Activated naive CD4-positive, alpha-beta T cell treated with anti-CD3 and anti-CD28 coated beads, Interleukin-2, amount 50 U/mL, for 72 hours (primary cell): Measurements from ENCODE around the gene GOLM1. TPM values are rescaled to one million over a fixed set of nuclear protein-coding genes. Genes with fewer than 3 reads are reported as not detected.

Experiments
- ATAC-seq, 2 donors: fragments of 150-1000 bp; cut with Tn5 transposase; 2 replicates each; pipeline ENCODE4 v1.10.0; 2021; ENCODE audit warnings: mild to moderate bottlenecking in 2 of 2, moderate library complexity in 2 of 2
- DNase-seq, 2 donors: peaks; one replicate each; pipeline ENCODE4 v3.0.0; 2021 to 2022; ENCODE audit warnings: low spot score in 2 of 2
- H3K27ac Mint-ChIP-seq, 2 donors: one replicate each; pipeline ENCODE4 v1.8.0; 2022; ENCODE audit warnings: mild to moderate bottlenecking in 2 of 2, mixed read lengths in 2 of 2
- H3K36me3 Mint-ChIP-seq, 2 donors: one replicate each; pipeline ENCODE4 v1.8.0; 2022; ENCODE audit warnings: mixed read lengths in 2 of 2
- H3K9me3 Mint-ChIP-seq, 2 donors: one replicate each; pipeline ENCODE4 v1.8.0; 2022; ENCODE audit warnings: mixed read lengths in 2 of 2
- total RNA-seq, 2 donors: library from RNA; stranded (reverse); gene quantifications; one replicate each; pipeline ENCODE4 v1.2.3, GENCODE V29; 2022

GOLM1 gene
- total RNA-seq, 2 donors from 2014 or later: 0.87 to 3.5 TPM

DNA sequence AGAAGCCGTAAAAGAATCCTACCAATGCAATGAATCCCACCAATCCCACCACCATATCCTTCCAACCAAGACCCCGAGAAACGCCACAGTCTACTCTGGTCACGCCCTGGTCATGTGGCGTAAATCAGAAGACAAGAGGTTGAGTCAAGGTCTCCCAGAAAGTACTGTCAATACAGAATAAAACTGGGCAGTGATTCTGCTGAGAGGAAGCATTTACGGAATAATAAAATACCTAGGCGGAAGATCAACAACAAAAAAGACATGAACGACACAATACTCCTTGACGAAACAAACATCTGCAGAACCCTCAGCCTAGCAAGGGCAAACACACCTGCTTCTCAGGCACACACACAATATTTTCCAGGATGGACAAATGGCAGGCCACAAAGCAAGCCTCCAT, 62.8 kb downstream of the GOLM1 start:
- Mint-ChIP-seq H3K36me3 (peaks cover 7 to 38% of the 10 kb centered on the region in 2 donors), H3K27ac (no peak overlapping the region), H3K9me3 (peaks cover 11% of the 10 kb centered on the region in 2 donors)
- DNase-seq: no peak
- ATAC-seq: no peak

- Mint-ChIP-seq H3K27ac (no peak overlapping the region), H3K36me3 (peaks cover 7 to 38% of the 10 kb centered on the region in 2 donors), H3K9me3 (peaks cover 11% of the 10 kb centered on the region in 2 donors)
- ATAC-seq: no peak
- DNase-seq: no peak
Measured at GRCh38 chr9:86035827-86036440, 63.4 kb downstream of the GOLM1 start.

- ATAC-seq (no peak), DNase-seq (no peak)
- H3K36me3 Mint-ChIP-seq: peaks cover 7 to 38% of the 10 kb centered on the region in 2 donors
- peaks cover 11% of the 10 kb centered on the region in 2 donors for H3K9me3 Mint-ChIP-seq
- no peak overlapping the region for H3K27ac Mint-ChIP-seq
Measured at GRCh38 chr9:86034863-86035734, 64.3 kb downstream of the GOLM1 start.

DNA sequence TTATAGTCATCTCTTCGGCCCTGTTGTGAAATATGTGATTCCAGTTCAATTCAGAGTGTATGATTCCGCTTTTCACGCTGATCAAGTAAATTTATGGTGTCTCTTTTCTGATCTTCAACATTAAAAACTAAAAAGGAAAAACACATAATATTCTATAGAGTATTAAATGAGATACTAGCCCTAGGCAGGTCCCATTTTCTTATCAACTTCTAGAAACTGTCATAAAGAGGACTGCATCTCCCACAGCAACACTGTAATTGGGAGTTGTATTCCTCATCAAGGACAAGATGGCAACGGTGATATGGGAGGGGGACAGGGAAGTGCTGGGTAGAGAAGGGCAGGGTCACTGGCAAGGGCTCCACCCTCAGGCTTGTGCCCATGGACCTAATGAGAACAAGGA, 71.6 kb downstream of the GOLM1 start:
- ATAC-seq (no peak), DNase-seq (no peak)
- peak overlapping the region in 1 of 2 donors; percentile 52 for H3K27ac Mint-ChIP-seq
- peaks cover 0 to 6% of the 10 kb centered on the region in 2 donors for H3K9me3 Mint-ChIP-seq
- H3K36me3 Mint-ChIP-seq: peaks cover 41 to 69% of the 10 kb centered on the region in 2 donors

DNA sequence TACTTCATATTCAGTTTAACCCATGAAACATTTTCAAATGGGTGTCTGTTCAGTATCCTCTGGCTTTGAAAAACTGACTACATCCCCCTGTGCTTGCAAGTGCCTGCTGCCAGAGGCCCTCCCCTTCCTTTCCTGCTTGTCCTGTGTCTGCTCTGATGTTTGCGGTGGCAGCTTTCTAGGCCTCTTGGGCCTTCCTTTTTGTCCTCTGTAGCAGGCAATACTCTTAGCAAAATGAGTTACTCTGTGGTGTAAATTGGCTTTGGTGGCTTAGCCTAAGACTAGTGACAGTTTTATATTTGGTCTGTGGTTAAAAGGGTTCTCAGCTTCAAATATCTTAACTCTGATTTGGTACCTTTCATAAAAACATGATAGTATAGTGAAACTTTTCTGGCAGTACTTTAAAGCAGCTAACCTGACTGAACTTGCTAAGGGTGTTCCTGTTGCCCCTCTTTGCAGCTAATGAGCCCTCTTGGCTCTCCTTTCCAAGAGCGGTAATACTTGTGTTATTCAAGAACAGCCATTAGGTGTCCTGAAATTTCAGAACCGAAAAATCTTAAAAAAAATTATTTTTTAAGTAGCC, 76.6 kb downstream of the GOLM1 start:
- no peak for DNase-seq
- H3K9me3 Mint-ChIP-seq: no peaks in the 10 kb centered on the region
- peak in 1 of 2 donors; percentile 41 for ATAC-seq
- peaks cover 48 to 74% of the 10 kb centered on the region in 2 donors for H3K36me3 Mint-ChIP-seq
- H3K27ac Mint-ChIP-seq: peak overlapping the region; percentile 11 to 95

DNA sequence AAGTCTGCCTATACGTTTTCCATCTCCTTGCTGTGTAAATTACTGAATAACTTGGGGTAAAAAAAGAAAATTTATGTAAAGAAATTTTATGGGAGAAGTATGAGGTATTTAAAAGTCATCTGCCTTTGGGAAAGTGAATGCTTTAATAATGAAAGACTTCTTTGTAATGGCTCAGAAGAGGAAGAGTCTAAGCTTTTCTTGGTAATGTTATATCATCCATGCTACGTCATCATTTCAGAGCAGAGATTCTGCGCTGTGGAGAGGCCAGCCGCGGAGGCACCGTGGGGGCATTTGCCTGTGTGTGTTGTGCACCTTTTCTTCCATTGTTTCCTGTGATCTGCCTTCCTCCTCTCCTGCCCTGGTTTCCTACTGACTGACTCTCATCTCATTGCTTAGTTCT, 78.2 kb downstream of the GOLM1 start:
- H3K27ac Mint-ChIP-seq: no peak overlapping the region
- no peaks in the 10 kb centered on the region for H3K9me3 Mint-ChIP-seq
- no peak for DNase-seq
- peaks cover 34 to 57% of the 10 kb centered on the region in 2 donors for H3K36me3 Mint-ChIP-seq
- no peak for ATAC-seq

- H3K27ac Mint-ChIP-seq: no peak overlapping the region
- ATAC-seq: no peak
- peaks cover 32 to 53% of the 10 kb centered on the region in 2 donors for H3K36me3 Mint-ChIP-seq
- H3K9me3 Mint-ChIP-seq: no peaks in the 10 kb centered on the region
- no peak for DNase-seq
Measured at GRCh38 chr9:86020731-86021130, 78.6 kb downstream of the GOLM1 start.

DNA sequence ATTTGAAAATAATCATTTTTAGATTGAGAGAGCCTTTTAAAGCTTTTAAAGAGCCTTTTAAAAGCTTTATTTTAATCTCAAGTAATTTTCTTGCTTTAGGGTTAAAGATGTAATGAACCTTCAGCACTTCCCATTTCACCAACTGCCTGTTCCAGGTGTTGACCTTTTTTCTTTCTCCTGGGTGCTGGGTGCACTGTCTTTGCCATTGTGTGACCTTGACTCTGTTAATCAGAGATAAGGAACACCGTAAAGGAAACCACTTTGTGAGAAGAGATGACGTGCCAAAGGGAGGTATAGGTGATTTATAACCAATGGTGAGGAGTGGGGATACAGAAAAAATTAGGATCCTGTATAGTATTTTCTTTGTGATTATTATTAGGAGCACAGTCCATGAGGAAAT, 90.2 kb downstream of the GOLM1 start:
- Mint-ChIP-seq H3K9me3 (peaks cover 0 to 3% of the 10 kb centered on the region in 2 donors), H3K36me3 (peaks cover 14 to 23% of the 10 kb centered on the region in 2 donors), H3K27ac (peak overlapping the region in 1 of 2 donors; percentile 58)
- ATAC-seq: no peak
- no peak for DNase-seq

- H3K27ac Mint-ChIP-seq: no peak overlapping the region
- DNase-seq: no peak
- peaks cover 46 to 59% of the 10 kb centered on the region in 2 donors for H3K36me3 Mint-ChIP-seq
- H3K9me3 Mint-ChIP-seq: peaks cover 0 to 3% of the 10 kb centered on the region in 2 donors
- no peak for ATAC-seq
Measured at GRCh38 chr9:86005253-86005775, 94.0 kb downstream of the GOLM1 start.

GRCh38 chr9:85995599-85995998, 103.8 kb downstream of the GOLM1 start:
- Mint-ChIP-seq H3K9me3 (no peaks in the 10 kb centered on the region), H3K36me3 (peaks cover 15 to 21% of the 10 kb centered on the region in 2 donors), H3K27ac (peak overlapping the region in 1 of 2 donors; percentile 32)
- ATAC-seq (no peak), DNase-seq (no peak)

DNA sequence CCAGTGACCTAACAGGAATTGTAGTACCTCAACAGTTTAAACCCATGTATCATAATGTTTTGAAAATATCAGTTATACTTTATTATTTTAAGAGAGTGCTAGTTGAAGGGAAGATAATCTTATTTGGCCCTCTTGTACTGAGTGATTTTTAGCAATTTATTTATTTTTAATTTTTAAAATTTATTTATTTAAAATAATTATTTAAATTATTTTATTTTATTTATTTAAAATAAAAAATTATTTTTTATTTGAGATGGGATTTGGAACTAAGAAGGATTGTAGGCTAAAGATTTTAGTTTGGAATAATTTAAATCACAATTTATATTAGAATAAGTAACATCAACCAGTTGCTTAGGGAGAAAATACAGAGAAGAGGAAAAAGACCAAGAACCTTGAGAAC, 104.3 kb downstream of the GOLM1 start:
- Mint-ChIP-seq H3K36me3 (peaks cover 10 to 18% of the 10 kb centered on the region in 2 donors), H3K27ac (no peak overlapping the region), H3K9me3 (no peaks in the 10 kb centered on the region)
- DNase-seq (no peak), ATAC-seq (no peak)

DNA sequence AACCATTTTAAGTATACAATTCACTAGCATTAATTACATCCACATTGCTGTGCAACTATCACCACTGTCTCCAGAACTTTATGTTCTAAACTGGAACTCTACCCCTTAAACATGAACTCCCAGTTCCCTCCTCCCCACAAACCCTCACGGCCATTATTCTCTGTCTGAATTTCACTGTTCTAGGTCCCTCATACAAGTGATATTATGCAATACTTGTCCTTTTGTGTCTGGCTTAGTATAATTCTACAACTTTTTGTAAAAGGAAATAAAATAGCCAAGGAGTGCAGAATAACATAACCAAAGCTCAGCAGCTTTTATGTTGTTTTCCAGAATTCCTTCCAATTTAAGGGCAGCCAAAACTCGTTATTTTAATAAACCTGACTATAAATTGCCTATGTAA, 105.2 kb downstream of the GOLM1 start:
- ATAC-seq (no peak), DNase-seq (no peak)
- no peaks in the 10 kb centered on the region for H3K9me3 Mint-ChIP-seq
- peaks cover 9 to 22% of the 10 kb centered on the region in 2 donors for H3K36me3 Mint-ChIP-seq
- H3K27ac Mint-ChIP-seq: no peak overlapping the region

GRCh38 chr9:85987236-85987635, 112.1 kb downstream of the GOLM1 start:
- peaks cover 48 to 60% of the 10 kb centered on the region in 2 donors for H3K36me3 Mint-ChIP-seq

DNA sequence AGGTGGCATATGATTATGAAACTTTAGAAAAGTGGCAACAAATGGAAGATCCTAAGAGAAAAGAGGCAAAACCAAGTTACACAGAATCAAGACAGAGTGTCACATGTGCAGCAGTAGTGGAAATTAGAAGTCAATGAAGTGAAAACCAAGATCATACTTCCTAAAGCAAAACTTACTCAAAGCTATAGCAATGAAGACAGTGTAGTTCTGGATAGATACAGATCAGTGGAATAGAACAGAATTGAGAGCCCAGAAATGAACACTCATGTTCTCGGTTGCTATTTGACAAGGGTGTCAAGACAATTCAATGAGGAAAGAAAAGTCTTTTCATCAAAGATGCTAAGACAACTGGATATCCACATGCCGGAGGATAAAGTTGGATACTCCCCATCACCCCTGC, 114.9 kb downstream of the GOLM1 start:
- Mint-ChIP-seq H3K36me3 (peaks cover 61 to 65% of the 10 kb centered on the region in 2 donors), H3K27ac (no peak overlapping the region), H3K9me3 (no peaks in the 10 kb centered on the region)
- ATAC-seq (peak in 1 of 2 donors; percentile 74), DNase-seq (no peak)

More at GRCh38 chr9:85987236-85987635, 112.1 kb downstream of the GOLM1 start:
- Mint-ChIP-seq H3K9me3 (no peaks in the 10 kb centered on the region), H3K27ac (no peak overlapping the region)
- DNase-seq (no peak), ATAC-seq (no peak)

DNA sequence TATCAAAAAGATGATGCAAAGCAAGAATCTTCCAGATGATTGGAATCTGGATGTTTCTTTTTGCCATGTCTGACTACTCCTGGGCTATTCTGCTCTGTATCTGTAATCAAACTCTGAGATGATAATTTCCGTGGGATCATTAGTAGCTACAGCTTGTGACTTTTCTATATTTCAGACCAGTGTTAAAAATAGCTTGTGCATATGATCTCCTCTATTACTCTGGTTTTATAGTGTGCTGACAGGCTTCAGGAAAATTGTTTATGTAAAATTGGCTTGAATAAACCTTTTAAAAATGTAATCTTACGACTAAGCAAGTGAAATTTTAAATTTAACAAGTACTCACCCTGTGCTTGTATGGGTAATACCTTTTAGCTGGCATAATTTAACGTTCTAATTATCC, 118.0 kb downstream of the GOLM1 start:
- Mint-ChIP-seq H3K36me3 (peaks cover 56 to 59% of the 10 kb centered on the region in 2 donors), H3K9me3 (no peaks in the 10 kb centered on the region), H3K27ac (no peak overlapping the region)
- no peak for ATAC-seq
- DNase-seq: no peak

DNA sequence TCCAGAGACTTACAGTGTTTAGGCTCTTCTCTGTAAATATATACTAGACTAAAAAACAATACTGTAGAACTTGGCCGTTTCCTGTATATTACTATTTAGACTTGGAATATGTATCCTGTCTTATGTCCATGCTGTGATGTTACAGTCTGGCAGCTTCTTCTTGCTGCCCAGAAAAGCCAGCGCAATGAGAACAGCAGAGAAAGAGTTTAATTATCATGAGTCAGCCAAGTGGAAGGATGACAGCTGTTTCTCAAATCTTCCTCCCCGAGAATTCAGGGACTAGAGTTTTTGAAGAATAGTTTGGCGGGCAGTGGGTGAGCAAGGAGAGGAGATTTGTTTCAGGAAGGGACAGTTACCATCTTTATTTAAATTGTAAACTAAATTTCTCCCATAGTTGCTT, 120.9 kb downstream of the GOLM1 start:
- H3K36me3 Mint-ChIP-seq: peaks cover 38 to 43% of the 10 kb centered on the region in 2 donors

More for the DNA sequence above, 120.9 kb downstream of the GOLM1 start:
- ATAC-seq (no peak), DNase-seq (no peak)
- H3K9me3 Mint-ChIP-seq: no peaks in the 10 kb centered on the region
- no peak overlapping the region for H3K27ac Mint-ChIP-seq
